Epithelial cell of prostate (primary cell): Measurements from ENCODE around the gene TNIK.
"Not testable (repeated sequence)": the region's sequence is repeated elsewhere in the genome, so short reads cannot be mapped to it uniquely, and the experiment has no call there.

Experiments used
- DNase-seq: peaks from one replicate; pipeline ENCODE4 v3.0.0-alpha.2; 2011; ENCODE audit warnings: low read depth, low spot score
- H3K27ac ChIP-seq: fragments of 450-650 bp; 2 replicates; pipeline ENCODE4 v1.5.1; 2017; ENCODE audit warnings: mild to moderate bottlenecking

Gene TNIK

DNA sequence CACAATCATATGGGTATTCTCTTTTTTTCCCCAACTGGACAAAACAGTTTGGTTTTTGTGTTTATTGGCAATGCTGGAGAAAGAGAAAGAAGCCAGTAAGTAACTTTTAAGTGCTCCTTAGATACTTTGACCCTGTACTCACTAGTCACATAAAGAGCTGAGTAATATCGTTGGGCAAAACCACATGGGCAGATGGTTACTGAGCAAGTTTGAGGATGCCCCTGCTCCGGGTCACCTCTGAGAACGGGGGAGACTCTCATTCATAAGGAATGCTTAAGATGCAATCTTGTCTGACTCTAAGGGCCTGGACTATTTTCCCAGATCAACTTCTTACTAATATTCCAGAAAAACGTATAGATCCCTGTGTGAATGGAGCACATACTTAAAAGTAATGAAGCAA is 327.3 kb downstream of the TNIK start:
- peak; percentile 48 for DNase-seq
- H3K27ac ChIP-seq, result peak overlapping the region; percentile 64

- DNase-seq, result no peak
These were observed 330.4 kb downstream of the TNIK start for GRCh38 chr3:171129827-171130226.

DNA sequence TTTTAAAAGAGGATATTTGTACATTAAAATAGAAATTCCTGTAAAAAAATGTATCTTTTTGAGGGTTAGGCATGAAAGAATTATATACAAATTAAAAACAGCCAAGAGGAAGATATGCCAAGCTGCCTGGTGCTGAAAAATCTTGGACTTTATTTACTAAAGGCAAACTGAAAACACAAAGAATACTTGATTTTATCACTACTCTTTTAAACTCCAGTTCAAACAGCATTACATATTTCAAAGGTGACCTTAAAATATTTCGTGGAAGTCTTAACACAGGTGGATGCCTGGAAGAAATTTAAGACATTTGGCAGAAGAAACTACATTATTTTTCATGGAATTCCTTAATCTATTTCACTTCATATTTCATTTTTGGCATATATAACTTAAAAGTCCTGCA is 332.6 kb downstream of the TNIK start:
- no peak overlapping the region for H3K27ac ChIP-seq
- no peak for DNase-seq

More at GRCh38 chr3:171129827-171130226, 330.4 kb downstream of the TNIK start:
- H3K27ac ChIP-seq, result no peak overlapping the region

GRCh38 chr3:171126478-171127209 is 333.6 kb downstream of the TNIK start:
- no peak for DNase-seq
- no peak overlapping the region for H3K27ac ChIP-seq

- no peak overlapping the region for H3K27ac ChIP-seq
- DNase-seq, result no peak
These were observed 335.2 kb downstream of the TNIK start for GRCh38 chr3:171125010-171125409.

DNA sequence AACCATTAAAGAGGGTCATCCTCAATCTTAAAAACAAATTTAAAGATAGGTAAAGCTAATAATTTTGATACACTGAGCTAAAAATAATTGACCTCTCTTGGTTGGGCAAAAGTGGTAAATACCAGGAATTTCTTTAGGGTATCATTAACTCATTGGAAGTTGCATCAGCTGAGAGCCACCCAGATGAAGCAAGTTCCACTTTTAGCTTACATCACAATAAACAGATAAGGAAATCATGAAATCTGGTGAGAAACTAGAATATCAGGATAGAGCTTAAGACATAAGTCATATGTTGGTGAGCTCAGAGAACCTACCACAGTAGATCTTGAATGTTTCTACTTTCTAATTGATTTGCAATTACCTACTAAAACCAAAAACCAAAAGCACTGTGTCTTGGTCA is 336.3 kb downstream of the TNIK start:
- no peak for DNase-seq
- no peak overlapping the region for H3K27ac ChIP-seq

- DNase-seq, result no peak
- no peak overlapping the region for H3K27ac ChIP-seq
These were observed 337.3 kb downstream of the TNIK start for GRCh38 chr3:171122861-171123260.

GRCh38 chr3:171122240-171122639 is 338.0 kb downstream of the TNIK start:
- H3K27ac ChIP-seq, result no peak overlapping the region
- no peak for DNase-seq

GRCh38 chr3:171121801-171122200 is 338.4 kb downstream of the TNIK start:
- H3K27ac ChIP-seq, result no peak overlapping the region
- DNase-seq, result no peak

- not testable (repeated sequence) for DNase-seq, H3K27ac ChIP-seq
These were observed 340.8 kb downstream of the TNIK start for GRCh38 chr3:171119402-171119801.

- not testable (repeated sequence) for DNase-seq, H3K27ac ChIP-seq
These were observed 341.2 kb downstream of the TNIK start for GRCh38 chr3:171118993-171119392.

DNA sequence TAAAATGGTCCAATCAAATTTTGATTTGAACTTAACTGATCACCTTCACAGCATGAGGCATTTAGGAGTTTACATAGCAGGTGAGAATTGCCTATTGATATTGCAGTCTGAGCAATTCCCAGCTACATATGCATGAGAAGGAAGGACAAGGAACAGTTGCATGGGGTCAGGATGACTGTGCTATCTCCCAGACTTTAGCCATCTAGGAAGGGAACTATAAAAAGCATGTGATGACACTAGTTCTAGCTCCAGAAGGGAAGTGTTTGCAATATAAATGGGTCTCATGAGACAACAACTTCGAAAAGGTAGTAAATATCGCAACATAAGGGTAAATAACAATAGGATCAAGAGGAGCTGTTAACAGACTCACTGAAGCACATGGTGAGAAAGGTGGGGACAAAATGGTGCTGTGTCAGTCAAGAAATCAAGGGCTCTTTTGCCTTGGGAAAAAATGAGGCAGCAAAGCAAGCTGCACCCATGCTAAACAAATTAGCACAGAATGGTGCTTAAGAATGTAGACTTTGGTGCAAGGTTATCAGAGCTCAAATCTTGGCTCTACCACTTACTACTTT is 343.3 kb downstream of the TNIK start:
- no peak overlapping the region for H3K27ac ChIP-seq
- DNase-seq, result no peak

DNA sequence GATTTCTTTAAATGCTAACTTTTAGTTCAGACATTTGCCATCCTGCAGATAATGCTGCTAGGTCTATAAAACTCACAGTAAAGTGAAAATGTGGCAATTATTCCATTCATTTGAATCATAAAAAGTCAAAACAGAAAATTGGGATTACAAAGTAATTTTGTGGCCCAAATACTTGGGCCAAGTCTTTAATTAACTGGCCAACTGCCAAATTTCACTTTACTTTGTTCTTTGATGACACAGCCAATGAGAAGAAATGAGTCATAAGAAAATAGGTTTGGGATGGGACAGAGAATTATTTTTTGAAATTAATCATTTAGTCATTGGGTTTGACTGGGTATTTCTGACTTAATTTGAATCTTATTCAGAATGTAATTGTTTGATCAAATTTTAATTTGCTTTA is 343.8 kb downstream of the TNIK start:
- H3K27ac ChIP-seq, result no peak overlapping the region
- DNase-seq, result no peak

DNA sequence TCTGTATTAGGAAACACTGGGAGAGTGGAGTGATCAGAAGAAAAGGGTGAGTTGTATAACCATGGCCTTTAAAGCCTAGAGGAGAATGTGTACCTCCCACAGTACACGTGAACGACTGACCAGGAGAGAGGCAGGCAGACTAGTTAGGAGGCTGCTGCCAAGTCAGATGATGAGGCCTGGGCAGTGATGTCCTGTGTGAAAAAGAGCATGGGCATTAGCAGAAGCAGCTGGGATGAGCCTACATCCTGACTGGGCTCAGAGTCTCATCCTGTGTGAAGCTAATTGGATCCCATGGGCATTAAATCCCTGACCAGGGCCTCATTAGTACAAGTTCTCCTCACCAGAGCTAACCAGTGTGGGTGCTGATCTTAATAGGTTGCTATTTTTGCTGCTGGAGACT is 344.5 kb downstream of the TNIK start:
- no peak overlapping the region for H3K27ac ChIP-seq
- DNase-seq, result no peak

- no peak for DNase-seq
- no peak overlapping the region for H3K27ac ChIP-seq
These were observed 346.5 kb downstream of the TNIK start for GRCh38 chr3:171113716-171114115.

DNA sequence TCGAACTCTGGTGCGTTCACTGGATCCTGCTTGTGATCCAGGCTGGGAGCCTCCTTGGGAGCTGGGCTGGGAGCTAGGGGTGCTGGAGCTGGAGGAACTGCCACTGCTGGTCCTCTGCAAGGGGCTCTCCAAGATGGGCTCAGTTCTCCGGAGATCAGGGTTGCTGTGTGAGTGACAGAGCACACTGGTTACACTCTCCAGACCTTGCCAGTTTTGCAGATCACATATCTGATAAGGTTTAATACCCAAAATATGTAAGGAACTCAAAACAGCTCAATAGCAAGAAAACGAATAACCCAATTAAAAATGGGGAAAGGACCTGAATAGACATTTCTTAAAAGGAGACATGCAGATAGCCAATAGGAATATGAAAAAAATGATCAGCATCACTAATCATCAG is 349.5 kb downstream of the TNIK start:
- no peak overlapping the region for H3K27ac ChIP-seq

GRCh38 chr3:171108066-171108465 is 352.1 kb downstream of the TNIK start:
- DNase-seq, result peak; percentile 10
- no peak overlapping the region for H3K27ac ChIP-seq

More for the DNA sequence above, 349.5 kb downstream of the TNIK start:
- DNase-seq, result no peak

DNA sequence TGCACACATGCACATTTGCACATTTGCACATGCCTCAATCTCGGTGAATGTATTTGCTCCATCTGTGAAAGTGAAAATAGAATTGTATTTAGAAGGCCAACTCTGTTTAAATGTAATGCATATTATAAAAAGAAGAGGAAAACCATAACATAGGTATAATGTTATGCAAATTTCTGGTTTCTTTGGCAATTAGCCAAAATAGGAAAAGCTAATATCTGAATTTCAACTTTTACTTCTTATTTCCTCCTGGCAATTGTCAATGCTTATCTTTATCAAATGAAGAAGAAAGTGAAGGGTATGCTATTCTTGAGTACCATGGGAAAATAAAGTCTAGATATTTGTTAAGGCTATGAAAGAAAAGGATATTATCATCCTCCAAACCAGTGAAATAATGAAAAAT is 357.0 kb downstream of the TNIK start:
- DNase-seq, result no peak
- no peak overlapping the region for H3K27ac ChIP-seq

GRCh38 chr3:171101982-171102641 is 358.1 kb downstream of the TNIK start:
- no peak overlapping the region for H3K27ac ChIP-seq
- DNase-seq, result no peak

- no peak for DNase-seq
- no peak overlapping the region for H3K27ac ChIP-seq
These were observed 360.3 kb downstream of the TNIK start for GRCh38 chr3:171099911-171100310.

DNA sequence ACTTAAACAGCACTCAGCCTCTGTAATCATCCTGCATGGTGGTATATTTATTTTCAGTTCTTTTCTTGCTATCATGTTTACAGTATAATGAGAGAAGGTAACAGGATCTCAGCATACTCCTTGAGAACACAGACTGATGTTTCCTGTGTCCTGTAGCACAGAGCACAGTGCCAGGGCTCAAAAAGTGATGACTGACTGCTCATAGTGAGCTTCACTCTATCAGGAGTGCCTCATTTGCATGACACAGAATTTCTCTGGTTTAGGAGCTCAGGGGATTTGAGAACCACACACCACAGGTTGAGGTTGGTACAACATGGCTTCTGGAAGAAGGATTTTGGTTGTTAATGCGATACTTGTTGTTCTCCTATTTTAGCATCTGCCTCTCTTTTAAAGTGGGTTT is 365.1 kb downstream of the TNIK start:
- no peak overlapping the region for H3K27ac ChIP-seq
- no peak for DNase-seq

GRCh38 chr3:171094411-171094810 is 365.8 kb downstream of the TNIK start:
- no peak overlapping the region for H3K27ac ChIP-seq
- no peak for DNase-seq
